Activated gamma-delta T cell treated with anti-CD3 and anti-CD28 coated beads, Interleukin-2, amount 50 U/mL, for 16 hours (primary cell): ENCODE data around the gene SPARCL1.
"Not testable (repeated sequence)": the region's sequence is repeated elsewhere in the genome, so short reads cannot be mapped to it uniquely, and the experiment has no call there.

Experiments
- DNase-seq: peaks from one replicate; pipeline ENCODE4 v3.0.0-alpha.2; 2020; ENCODE audit warnings: low read depth

SPARCL1 gene

DNA sequence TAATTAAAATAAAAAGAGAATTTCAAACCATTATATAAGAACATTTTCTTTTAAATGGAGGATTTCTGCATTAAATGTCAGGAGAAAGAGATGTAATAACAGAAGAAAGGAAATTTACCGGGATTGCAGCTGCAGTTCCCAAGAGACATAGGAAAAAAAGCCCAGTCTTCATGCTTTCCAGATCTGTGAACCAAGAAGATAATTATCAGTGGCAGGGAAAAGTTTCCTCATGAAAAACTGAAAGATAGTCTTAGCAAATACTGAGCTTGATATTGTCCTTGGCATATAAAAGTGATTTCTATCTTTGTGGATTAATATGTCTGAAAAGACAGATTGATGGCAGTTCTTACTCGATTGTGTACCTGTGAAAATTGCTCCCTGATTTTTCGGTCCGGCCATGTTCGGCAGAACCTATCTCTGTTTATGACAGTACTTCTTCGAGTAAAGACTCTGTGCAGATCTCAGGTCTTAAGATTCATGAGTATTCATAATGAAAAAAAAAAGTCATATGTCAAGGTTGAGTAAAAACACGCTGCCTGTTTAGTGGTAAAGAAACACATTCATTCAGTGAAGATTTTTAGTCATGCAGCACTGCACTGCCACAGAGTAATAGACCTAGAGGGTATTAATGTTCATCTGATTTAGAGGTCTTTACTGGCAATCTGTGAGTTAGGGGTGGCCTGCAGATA lies 29.6 kb downstream of the SPARCL1 start:
- no peak for DNase-seq

- DNase-seq: no peak
Measured at GRCh38 chr4:87498446-87498900, 30.7 kb downstream of the SPARCL1 start.

GRCh38 chr4:87497578-87497977 lies 31.6 kb downstream of the SPARCL1 start:
- DNase-seq: no peak

- no peak for DNase-seq
Measured at GRCh38 chr4:87497159-87497558, 32.0 kb downstream of the SPARCL1 start.

DNA sequence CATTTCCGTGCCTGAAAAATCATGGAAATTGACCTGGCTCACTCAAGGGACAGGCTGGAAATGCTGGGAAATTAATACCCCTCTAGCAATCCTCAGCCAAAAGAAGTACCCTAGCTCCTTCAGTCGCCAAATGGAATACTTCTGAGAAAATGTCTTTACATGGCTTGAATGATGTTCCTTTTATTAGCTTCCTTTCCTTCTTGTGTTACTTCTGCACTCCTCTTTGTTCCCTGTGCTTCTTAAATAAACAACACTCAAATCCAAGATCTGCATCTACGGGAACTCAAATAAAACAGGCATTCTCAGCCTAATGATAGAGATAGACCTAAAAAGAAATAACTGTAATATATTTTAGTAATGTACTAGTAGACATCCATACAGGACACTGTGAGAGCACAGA lies 36.1 kb downstream of the SPARCL1 start:
- no peak for DNase-seq

DNA sequence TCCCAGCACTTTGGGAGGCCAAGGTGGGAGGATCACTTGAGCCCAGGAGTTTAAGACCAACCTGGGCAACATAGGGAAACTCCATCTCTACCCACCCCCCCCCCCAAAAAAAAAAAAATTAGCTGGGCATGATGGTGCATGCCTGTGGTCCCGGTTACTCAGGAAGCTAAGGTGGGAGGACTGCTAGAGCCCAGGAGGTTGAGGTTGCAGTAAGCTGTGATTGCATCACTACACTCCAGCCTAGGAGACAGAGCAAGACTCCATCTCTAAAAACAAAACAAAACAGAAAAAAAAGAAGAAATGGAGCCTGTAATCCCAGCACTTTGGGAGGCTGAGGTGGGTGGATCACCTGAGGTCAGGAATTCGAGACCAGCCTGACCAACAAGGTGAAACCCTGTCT lies 37.3 kb downstream of the SPARCL1 start:
- not testable (repeated sequence) for DNase-seq

GRCh38 chr4:87491436-87491835 lies 37.7 kb downstream of the SPARCL1 start:
- DNase-seq: no peak

DNA sequence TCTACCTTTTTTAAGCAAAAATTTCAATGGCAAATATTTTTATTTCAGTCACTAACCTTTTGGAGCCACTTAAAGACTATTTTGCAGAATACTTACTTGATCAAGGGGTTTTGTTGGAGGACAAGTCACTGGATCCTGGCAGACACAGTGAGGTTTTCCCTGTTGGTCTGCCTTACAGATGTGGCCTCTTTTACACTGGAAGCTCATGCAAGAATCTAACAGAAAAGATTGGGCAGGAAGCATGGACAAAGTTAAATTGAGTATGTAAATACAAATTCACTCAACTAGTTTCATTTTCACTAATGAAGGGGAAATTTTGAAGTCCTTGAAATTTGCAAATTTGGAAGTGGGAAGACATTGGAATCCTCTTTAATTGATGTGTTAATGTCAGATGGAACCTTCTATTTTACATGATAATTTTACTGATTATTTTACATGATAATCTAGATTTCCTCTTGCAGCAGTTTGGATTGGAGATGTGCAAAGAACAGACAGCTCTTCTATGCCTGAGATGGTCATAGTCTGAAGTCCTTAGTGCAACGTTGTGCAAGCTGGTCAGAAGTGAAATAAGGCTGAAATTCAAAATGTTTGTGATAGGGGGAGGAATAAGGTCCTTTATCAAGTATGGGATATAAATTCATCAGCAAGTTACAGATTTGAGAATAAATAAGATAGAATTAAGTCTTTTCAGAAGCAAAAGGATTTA lies 38.4 kb downstream of the SPARCL1 start:
- DNase-seq: no peak

DNA sequence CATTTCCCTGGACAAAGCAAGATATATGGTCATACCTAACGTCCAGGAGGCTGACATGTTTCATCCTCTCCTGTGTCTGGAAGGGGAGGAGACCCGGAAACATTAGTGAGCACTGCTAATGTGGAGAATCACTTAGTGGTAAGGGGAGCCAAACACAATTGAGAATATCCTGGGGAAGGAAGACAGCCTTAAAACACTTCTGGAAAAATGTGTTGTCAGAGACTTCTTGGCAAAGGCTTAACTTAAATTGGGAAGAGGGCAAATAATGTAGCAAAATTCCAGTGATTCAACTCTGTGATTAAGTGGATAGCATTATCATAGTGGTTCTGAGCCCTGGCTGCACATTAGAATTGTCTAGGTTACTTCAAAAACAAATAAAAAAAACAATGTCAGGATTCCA lies 39.5 kb downstream of the SPARCL1 start:
- DNase-seq: no peak

DNA sequence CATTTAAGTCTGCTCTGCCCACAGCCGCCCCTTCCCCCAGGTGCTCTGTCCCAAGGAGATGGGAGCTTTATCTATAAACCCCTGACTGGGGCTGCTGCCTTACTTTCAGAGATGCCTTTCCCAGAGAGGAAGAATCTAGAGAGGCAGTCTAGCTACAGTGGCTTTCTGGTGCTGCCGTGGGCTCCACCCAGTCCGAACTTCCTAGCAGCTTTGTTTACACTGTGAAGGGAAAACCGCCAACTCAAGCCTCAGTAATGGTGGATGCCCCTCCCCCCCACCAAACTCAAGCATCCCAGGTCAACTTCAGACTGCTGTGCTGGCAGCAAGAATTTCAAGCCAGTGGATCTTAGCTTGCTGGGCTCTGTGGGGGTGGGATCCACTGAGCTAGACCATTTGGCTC lies 40.5 kb downstream of the SPARCL1 start:
- not testable (repeated sequence) for DNase-seq

- not testable (repeated sequence) for DNase-seq
Measured at GRCh38 chr4:87483247-87483646, 45.9 kb downstream of the SPARCL1 start.

GRCh38 chr4:87481377-87481776 lies 47.8 kb downstream of the SPARCL1 start:
- no peak for DNase-seq

GRCh38 chr4:87478732-87479250 lies 50.4 kb downstream of the SPARCL1 start:
- DNase-seq: no peak

DNA sequence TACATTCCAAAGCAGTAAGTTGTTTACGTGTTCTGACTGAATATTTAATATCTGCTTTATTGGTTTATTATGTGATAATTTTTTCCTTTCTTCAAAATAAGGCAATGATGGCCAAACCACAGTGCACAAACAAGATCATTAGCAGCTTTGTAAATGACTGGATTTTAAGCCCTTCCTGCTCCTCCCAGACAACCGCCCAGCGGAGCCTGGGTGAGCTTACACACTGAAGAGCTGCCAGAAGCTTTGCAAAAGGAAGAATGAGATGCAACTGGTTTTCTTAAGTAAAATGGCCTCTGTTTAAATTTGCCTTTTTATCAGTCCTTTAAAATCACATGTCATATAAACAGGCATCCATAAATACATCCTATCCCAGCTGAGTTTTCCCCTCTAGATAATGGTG lies 52.2 kb downstream of the SPARCL1 start:
- no peak for DNase-seq

DNA sequence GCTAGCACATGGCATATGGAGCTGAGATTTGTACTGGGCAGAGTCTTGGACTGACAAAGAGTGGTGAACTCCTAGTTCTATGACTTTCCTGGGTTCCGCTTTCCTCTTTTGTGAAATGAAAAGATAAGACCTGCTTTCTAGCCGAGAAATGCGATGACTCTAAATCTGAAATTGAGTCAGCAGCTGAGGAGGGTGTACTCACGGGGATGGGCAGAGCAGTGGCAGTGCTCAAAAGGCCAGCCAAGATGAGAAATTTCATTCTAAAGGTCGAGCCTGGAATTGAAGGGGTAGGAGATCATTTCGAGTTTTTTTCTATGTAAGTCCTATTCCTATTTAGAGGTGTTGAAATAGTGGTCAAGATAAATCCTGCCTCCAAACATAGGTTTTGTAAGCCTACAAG lies 59.8 kb downstream of the SPARCL1 start:
- no peak for DNase-seq

GRCh38 chr4:87465739-87466366 lies 63.3 kb downstream of the SPARCL1 start:
- no peak for DNase-seq

GRCh38 chr4:87462102-87462501 lies 67.1 kb downstream of the SPARCL1 start:
- DNase-seq: no peak

DNA sequence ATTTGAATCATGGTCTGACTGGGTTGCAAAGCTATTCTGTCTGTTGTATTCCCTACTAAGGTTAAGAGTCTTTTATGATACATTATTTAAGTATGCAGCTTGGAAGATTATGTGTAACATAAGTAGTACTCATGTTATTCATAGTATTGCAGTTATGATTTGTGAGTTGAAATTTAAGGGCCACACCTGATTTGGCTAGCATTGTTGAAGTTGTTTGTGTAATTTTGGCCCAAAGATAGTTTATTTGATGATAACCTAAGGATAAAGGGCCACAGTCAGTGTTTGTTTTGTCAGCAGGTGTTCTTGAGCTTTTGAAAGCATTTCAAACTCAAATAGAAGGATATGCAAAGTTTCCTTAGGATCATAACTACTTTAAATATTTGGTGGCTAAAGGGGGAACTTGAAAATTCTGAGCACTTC lies 67.9 kb downstream of the SPARCL1 start:
- no peak for DNase-seq

DNA sequence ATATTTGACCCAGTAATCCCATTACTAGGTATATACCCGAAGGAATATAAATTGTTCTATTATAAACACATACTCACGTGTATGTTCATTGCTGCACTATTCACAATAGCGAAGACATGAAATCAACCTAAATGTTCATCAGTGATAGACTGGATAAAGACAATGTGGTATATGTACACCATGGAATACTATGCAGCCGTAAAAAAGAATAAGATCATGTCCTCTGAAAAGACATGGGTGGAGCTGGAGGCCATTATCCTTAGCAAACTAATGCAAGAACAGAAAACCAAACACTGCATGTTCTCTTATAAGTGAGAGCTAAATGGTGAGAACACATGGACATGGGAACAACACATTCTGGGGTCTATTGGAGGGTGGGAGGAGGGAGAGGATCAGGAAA lies 70.3 kb downstream of the SPARCL1 start:
- DNase-seq: no peak

DNA sequence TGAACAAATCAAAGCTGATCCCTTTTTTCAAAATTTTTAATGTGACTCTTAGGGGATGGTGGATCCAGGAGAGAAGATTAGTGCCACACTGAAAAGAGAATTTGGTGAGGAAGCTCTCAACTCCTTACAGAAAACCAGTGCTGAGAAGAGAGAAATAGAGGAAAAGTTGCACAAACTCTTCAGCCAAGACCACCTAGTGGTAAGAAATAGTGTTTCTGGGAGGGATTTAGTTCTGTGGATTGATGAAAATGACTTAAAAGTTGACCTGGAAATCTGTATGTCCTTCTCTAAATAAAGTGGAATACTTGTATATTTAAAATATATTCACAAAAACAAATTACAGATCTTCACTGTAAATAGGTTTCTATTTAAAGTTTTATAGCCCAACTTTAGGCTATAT lies 77.6 kb downstream of the SPARCL1 start:
- DNase-seq: no peak

- DNase-seq: not testable (repeated sequence)
Measured at GRCh38 chr4:87446375-87446774, 82.8 kb downstream of the SPARCL1 start.

- no peak for DNase-seq
Measured at GRCh38 chr4:87445964-87446363, 83.2 kb downstream of the SPARCL1 start.

- no peak for DNase-seq
Measured at GRCh38 chr4:87444741-87445140, 84.4 kb downstream of the SPARCL1 start.
